Stomach (tissue), 4 donors: ENCODE results near the gene LPA.

ENCODE experiments used
- EP300 ChIP-seq: sonication (generic); formaldehyde crosslinking; IDR thresholded peaks from one replicate; pipeline ENCODE4 v1.6.1; 2017; ENCODE audit warnings: antibody characterized with exemption
- POLR2A ChIP-seq, 4 donors: fragments of 450-650 bp; IDR thresholded peaks; one replicate each; pipeline ENCODE4 v1.6.1; 2016; ENCODE audit warnings: antibody characterized with exemption in 4 of 4, control low read depth in 2 of 4, mild to moderate bottlenecking in 1 of 4, moderate library complexity in 1 of 4
- POLR2AphosphoS5 ChIP-seq, 3 donors: sonication (generic); formaldehyde crosslinking; IDR thresholded peaks; one replicate each; pipeline ENCODE4 v1.6.1; 2016; ENCODE audit warnings: antibody characterized with exemption in 3 of 3
- TF ChIP-seq, protein P1 (sequence below), 7 experiments: fragments of 450-650 bp in 4 of 7; fragments of 200-600 bp in 3 of 7; sonication (generic) in 3 of 7; IDR thresholded peaks; one replicate each; pipeline ENCODE4 v1.5.1; 2016 to 2019; ENCODE audit warnings: antibody characterized with exemption in 7 of 7, control low read depth in 2 of 7, mild to moderate bottlenecking in 1 of 7

DNA sequence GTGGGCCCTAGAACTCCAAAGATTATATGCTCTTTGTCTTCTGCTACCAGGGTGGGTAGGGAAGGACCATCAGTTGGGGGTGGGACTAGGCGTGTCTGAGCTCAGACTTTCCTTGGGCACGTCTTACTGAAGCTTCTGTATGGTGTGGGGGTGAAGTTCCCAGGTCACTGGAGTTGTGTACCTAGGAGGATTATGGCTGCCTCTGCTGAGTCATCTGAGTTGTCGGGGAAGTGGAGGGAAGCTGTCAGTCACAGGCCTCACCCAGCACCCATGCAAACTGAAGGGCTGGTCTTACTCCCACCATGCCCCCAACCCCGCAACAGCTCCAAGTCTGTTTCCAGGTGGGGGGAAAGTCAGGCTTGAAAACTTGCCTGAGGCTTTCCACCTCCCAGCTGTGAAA lies 90.1 kb downstream of the LPA start:
- no peak for TF ChIP-seq POLR2A (IDR thresholded peaks at IDR 0.05)
- TF ChIP-seq, protein P1, sequence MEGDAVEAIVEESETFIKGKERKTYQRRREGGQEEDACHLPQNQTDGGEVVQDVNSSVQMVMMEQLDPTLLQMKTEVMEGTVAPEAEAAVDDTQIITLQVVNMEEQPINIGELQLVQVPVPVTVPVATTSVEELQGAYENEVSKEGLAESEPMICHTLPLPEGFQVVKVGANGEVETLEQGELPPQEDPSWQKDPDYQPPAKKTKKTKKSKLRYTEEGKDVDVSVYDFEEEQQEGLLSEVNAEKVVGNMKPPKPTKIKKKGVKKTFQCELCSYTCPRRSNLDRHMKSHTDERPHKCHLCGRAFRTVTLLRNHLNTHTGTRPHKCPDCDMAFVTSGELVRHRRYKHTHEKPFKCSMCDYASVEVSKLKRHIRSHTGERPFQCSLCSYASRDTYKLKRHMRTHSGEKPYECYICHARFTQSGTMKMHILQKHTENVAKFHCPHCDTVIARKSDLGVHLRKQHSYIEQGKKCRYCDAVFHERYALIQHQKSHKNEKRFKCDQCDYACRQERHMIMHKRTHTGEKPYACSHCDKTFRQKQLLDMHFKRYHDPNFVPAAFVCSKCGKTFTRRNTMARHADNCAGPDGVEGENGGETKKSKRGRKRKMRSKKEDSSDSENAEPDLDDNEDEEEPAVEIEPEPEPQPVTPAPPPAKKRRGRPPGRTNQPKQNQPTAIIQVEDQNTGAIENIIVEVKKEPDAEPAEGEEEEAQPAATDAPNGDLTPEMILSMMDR (IDR thresholded peaks at IDR 0.05) = no peak
- TF ChIP-seq EP300 = no peak
- TF ChIP-seq POLR2AphosphoS5 (IDR thresholded peaks at IDR 0.05) = no peak
